BE2C (cell line): ENCODE data around the gene CFAP54.
A peak's percentile ranks its signal among the peaks of the same experiment; 100 is the strongest.
"Not testable (repeated sequence)": the region's sequence is repeated elsewhere in the genome, so short reads cannot be mapped to it uniquely, and the experiment has no call there.

ENCODE experiments used
- DNase-seq: peaks from one replicate; pipeline ENCODE4 v3.0.0-alpha.2; 2020
- H3K27me3 ChIP-seq: fragments of 250-450 bp; sonication (Bioruptor Pico); 2 replicates; pipeline ENCODE4 v1.5.1; 2020; ENCODE audit warnings: mild to moderate bottlenecking
- H3K36me3 ChIP-seq: fragments of 250-450 bp; sonication (Bioruptor Pico); 2 replicates; pipeline ENCODE4 v1.5.1; 2020; ENCODE audit warnings: mild to moderate bottlenecking
- H3K4me1 ChIP-seq: fragments of 250-450 bp; sonication (Bioruptor Pico); 2 replicates; pipeline ENCODE4 v1.5.1; 2020
- H3K4me3 ChIP-seq: 2 replicates; pipeline ENCODE4 v1.5.1; 2011; ENCODE audit warnings: low read depth, low read length
- H3K9me3 ChIP-seq: fragments of 250-450 bp; sonication (Bioruptor Pico); 2 replicates; pipeline ENCODE4 v1.5.1; 2020
- CTCF ChIP-seq: IDR thresholded peaks from 2 replicates; pipeline ENCODE4 v1.5.1; 2012; ENCODE audit warnings: mild to moderate bottlenecking, low read depth, low read length

Gene CFAP54

GRCh38 chr12:96571101-96571862, 81.9 kb downstream of the CFAP54 start:
- no peak for DNase-seq
- H3K27me3 ChIP-seq: no peaks in the 10 kb centered on the region; the same call in 1 of the 2 replicates
- no peak for TF ChIP-seq CTCF
- no peaks in the 10 kb centered on the region for H3K9me3 ChIP-seq
- H3K4me1 ChIP-seq: no peaks in the 10 kb centered on the region
- H3K36me3 ChIP-seq: no peaks in the 10 kb centered on the region
- no peak overlapping the region for H3K4me3 ChIP-seq

GRCh38 chr12:96578526-96579125, 89.2 kb downstream of the CFAP54 start:
- H3K9me3 ChIP-seq: no peaks in the 10 kb centered on the region
- no peak for DNase-seq
- no peaks in the 10 kb centered on the region for H3K4me1 ChIP-seq
- TF ChIP-seq CTCF: peak; percentile 63
- H3K36me3 ChIP-seq: no peaks in the 10 kb centered on the region
- H3K27me3 ChIP-seq: no peaks in the 10 kb centered on the region; the same call in 1 of the 2 replicates
- no peak overlapping the region for H3K4me3 ChIP-seq

DNA sequence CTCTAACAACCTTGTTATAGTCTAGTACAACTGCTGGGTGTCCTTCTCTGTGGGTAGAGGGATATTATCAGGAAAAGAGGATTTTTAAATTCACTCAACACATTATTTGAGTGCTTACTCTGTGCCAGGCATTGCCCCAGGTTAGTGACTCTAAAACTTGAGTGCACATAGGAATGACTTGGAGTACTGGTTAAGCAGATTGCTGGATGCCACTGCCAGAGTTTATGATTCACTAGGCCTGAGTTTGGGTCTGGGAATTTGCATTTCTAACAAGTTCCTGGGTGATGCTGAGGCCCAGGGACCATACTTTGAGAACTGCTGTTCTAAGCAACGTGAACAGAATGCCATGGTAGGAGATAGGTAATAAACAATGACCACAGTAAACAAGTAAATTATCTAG, 96.6 kb downstream of the CFAP54 start:
- no peaks in the 10 kb centered on the region for H3K36me3 ChIP-seq
- H3K9me3 ChIP-seq: no peaks in the 10 kb centered on the region
- H3K4me1 ChIP-seq: no peaks in the 10 kb centered on the region
- no peaks in the 10 kb centered on the region for H3K27me3 ChIP-seq
- no peak for TF ChIP-seq CTCF
- H3K4me3 ChIP-seq: no peak overlapping the region
- no peak for DNase-seq

DNA sequence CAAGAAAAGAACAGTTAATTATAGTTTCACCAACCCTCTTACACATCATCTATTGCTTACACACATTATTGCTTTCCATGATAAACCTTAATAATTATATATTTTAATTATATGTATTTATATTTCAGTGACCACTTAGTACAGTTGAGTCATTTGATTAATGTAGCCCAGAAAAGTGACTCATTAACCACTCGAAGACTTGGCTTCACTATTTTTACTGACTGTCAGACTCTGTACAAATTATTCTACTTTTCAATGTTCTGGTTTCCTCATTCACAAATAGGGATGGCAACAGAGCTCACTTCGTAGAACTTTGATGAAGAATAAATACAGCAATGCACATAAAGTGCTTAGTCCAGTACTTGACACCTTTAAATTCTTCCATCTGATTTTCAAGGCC, 98.3 kb downstream of the CFAP54 start:
- Histone ChIP-seq H3K4me3 (no peak overlapping the region), H3K9me3 (no peaks in the 10 kb centered on the region), H3K36me3 (no peaks in the 10 kb centered on the region), H3K4me1 (no peaks in the 10 kb centered on the region), H3K27me3 (no peaks in the 10 kb centered on the region)
- DNase-seq: no peak
- no peak for TF ChIP-seq CTCF

DNA sequence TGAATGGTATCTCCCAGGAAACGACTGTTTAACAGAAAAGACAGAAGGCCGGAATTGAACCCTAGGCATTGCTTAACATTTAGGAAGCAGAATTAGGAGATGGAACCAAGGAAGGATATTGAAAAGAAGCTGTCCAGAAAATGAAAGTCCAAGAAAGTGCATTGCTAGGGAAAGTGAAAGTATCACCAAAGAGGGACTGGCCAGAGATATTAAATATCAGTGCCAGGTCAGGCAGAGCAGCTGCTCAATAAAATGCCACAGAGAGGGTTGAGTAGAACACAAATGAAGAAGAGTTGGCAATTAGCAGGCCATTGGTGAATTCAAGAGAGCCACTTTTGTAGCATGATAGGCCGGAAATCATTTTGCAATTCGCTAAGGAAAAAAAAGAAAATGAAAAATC, 101.6 kb downstream of the CFAP54 start:
- H3K36me3 ChIP-seq: no peaks in the 10 kb centered on the region
- no peaks in the 10 kb centered on the region for H3K27me3 ChIP-seq
- no peak for TF ChIP-seq CTCF
- H3K9me3 ChIP-seq: no peaks in the 10 kb centered on the region
- no peaks in the 10 kb centered on the region for H3K4me1 ChIP-seq
- no peak overlapping the region for H3K4me3 ChIP-seq
- DNase-seq: no peak

- H3K36me3 ChIP-seq, DNase-seq, H3K4me3 ChIP-seq, H3K4me1 ChIP-seq, H3K9me3 ChIP-seq: not testable (repeated sequence)
- peaks cover 12% of the 10 kb centered on the region for H3K27me3 ChIP-seq
Measured at GRCh38 chr12:96604374-96604773, 115.0 kb downstream of the CFAP54 start.
